Fibroblast of gingiva (primary cell): ENCODE data around the gene PRPH.
"Not testable (repeated sequence)": the region's sequence is repeated elsewhere in the genome, so short reads cannot be mapped to it uniquely, and the experiment has no call there.

Source experiments
- DNase-seq: peaks from one replicate; pipeline ENCODE4 v3.0.0-alpha.2; 2011; ENCODE audit warnings: low read depth

PRPH gene

GRCh38 chr12:49333778-49334177, 38.8 kb downstream of the PRPH start:
- DNase-seq, result not testable (repeated sequence)

GRCh38 chr12:49334226-49334625, 39.3 kb downstream of the PRPH start:
- DNase-seq, result no peak

GRCh38 chr12:49334681-49335080, 39.7 kb downstream of the PRPH start:
- no peak for DNase-seq

DNA sequence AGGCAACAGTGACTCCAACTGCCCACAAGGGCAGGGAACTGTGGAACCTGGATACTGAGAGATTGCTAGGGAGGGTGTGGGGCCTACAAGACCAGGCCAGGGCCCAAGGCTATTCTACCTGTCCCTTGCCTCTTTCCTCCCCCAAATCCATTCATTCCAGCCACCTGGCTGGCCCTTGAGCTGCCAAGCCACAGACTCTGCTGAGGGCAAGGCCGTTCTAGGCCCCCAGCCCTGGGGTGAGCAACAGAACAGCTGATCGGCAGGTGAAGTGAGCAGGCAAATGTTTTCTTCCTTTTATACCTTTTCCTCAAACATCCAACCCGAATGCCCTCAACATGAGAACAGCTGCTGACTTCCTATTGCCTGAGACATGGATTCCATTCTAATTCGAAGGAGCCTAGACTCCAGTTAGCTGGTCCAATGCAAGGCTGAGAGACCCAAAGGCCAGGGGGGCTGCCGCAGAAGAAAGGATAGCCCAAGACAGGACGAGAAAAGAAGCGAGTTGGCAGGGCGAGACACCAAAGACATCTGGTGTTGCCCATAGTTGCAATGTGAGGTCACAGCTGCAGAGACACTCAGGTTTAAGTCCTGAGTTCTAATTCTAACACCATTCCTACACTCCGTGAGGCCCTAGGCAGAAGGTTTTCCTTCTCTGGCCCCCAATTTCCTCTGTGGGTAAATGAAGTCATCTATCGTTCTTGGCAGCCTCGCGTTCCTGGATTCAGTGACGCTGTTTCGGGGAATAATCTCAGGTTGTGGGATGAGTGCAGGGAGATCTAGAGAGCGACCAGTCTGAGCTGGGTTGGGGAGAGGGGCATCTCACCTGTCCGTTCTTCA, 40.4 kb downstream of the PRPH start:
- DNase-seq, result no peak

DNA sequence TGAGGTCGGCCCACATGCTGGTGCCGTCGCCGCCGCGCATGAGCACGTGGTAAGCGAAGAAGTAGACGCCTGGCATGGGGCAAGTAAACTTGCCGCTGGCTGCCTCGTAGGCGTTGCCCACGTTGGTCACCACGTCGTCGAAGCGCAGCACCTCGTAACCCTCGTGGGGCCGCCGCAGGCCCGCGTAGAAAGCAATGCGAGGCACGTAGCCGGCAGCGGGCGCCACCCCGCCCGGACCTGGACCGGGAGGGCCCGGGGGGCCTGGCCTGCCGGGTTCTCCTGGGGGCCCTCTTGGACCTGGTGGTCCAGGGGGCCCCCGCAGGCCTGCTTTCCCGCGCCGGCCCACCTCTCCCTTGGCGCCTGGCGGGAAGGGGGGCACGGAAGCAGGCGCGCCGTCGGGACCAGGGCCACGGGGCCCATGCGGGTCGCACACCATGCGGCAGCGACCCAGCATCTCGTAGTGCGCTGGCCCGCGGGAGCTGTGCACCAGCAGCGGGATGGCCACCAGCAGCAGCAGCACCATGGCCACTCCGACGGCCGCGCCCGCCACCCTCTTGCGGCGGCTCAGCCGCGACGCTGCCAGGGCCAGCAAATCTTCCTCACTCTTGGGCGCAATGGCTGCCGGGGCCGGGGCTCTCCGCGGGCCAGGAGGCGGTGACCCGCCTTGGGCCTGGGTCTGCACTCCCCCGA, 41.2 kb downstream of the PRPH start:
- DNase-seq, result no peak

DNA sequence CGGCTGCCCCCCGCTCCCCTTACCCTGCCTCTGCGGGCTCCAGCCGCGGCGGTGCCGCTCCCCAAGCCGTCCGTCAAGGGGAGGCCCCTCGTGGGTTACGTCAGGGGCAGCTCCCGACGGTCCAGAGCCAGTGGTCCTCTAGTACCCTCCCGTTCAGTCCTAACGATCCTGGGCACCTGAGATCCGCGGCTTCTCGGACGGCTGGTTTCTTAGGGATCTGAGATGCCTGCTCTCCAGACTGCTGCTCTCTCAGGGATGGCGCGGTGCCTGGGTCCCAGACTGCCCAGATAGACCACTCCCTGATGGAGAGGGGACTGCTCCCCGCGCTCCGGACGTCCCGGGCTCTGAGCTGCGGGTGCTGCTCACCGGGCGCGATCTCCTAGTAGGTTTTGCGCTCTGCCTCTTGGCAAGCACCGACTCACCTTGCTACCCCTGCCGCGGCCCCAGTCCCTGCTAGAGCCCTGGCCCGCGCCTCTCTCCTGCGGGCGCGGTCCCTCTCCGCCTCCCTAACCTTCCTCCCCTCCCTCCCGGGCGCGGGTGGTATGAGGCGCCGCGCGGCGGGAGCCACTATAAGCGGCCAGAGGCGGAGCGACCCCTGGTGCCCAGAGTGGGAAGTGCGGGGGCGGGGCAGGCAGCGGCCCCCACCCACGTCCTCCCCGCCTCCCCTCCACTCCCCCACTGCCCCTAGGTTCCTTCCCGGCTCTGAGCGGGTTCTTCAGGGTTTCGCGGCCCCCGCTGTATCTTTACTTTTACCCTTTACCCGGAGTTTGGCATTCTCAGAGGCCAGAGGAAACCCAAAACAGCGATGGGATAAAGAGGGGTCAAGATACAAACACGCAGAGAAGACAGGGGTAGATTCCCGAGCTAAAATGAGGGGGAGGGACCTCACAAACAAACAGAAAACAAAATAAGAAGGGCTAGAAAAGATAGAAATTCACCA, 42.0 kb downstream of the PRPH start, which contains the start of gene C1QL4:
Gene C1QL4 (minus strand): TSS at position 544 of the 940 bp plus-strand sequence. CDS start 711 bp downstream, outside the sequence.
- DNase-seq, result peak; percentile 54

GRCh38 chr12:49338830-49339463, 44.0 kb downstream of the PRPH start:
- no peak for DNase-seq

GRCh38 chr12:49339464-49339861, 44.5 kb downstream of the PRPH start:
- no peak for DNase-seq

DNA sequence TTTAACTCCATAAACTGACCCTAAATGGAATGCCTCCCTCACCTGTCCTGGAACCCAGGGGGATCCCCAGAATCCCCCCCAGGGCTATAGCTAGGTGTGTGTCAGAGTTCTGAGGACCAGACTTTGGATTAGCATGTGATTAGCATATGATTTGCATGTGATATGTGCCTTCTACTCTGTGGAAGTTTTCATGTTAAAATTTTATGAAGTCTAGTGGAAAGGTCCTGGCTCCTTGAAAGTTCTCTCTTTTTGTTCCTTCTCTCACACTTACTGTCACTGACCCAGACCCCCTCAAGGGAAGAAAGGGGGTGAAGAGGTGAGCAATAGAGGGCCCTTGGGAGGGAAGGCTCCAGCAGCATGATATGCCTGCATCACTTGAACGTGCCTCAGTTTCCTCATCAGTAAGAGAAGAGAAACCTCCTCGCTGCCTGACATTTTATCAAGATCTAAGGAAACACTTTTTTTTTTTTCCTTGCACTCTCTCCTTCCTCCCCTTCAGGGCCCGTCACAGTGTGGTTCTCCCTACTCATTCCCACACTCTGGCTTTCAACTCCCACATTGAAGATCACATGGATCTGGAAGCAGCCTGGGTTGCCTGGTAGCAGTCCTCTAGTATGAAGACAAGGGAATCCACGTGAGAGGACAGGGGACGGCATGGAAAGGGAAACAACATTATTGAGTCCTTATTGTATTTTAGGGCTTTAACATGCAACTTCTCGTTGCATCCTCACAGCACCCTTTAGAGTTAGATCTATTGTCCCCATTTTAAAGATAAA, 45.3 kb downstream of the PRPH start:
- no peak for DNase-seq

DNA sequence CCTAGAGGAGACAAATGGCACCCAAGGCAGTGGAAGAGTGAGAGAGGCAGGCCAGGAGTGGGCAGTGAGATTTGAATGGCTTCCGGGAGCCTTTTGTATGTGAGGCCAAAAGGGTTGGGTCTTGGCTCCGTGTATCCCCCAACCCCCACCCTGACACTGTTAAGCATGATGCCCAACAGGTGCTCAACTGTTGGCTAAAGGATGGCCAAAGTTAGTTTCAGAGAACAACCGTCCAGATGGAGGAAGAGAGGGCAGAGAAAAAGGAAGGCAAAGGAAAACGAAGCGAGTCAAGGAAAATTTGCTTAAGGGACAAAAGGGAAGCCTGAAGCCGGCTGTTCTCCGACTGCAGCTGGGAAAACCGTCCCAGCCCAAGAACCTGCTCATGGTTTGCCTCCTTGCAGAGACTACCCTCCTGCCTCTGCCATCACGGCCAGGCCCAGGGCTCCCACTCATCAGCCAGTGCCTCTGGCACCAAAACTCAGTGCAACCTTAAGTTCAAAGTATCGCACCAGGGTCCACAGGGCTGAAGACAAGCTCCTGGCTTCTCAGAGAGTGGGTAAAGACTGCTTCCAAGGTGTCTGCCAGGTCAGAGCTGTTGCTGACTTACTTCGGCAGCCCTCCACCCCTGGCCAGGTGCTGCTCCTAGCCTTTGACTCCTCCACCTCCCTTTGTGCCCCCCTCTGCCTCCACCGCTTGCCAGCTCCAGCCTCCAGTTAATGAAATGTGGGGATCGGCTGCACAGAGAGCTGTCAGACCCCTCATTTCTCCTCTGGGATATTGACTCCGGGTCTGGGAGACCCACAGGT, 46.2 kb downstream of the PRPH start:
- no peak for DNase-seq

- DNase-seq, result no peak
Observed at GRCh38 chr12:49341777-49342065, 46.8 kb downstream of the PRPH start.

- peak; percentile 37 for DNase-seq
Observed at GRCh38 chr12:49342066-49342913, 47.3 kb downstream of the PRPH start.

GRCh38 chr12:49342914-49343731, 48.2 kb downstream of the PRPH start:
- no peak for DNase-seq

- DNase-seq, result no peak
Observed at GRCh38 chr12:49344486-49345050, 49.6 kb downstream of the PRPH start.

DNA sequence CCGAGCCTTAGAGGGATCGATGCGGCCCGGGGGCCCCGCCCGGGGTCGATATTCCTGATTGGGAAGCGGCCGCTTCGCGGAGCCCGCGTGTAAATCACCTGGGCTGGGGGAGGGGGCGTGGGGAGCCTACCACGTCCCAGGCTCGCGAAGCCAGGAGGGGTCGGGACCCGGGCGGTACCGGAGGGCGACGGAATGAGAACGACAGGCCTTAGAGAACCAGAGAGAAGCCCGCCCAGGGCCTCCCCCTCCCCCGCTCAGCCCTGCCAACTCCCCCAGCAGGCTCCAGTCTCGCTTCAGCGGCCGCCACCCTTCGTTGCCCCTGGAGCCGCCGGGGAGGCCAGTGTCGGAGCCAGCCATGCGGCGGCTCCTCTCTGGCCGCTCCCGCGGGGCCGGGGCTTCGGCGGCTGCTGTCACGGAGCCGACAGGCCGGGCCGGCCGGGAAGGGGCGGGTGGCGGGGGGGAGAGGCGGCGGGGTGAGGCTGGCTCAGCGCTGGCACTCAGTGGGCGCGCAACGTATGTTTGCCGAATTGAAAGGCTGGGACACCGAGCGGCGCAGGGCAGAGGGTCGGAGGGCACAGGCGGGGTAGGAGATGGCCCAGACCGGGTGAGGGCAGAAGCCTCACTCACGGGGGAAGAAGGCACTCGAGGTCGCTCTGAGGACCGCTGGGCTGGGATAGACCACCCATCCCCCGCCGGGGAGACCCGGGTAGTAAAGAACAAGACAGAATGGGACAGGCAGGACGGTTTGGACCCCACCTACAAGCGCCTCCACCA, 50.3 kb downstream of the PRPH start:
- no peak for DNase-seq

DNA sequence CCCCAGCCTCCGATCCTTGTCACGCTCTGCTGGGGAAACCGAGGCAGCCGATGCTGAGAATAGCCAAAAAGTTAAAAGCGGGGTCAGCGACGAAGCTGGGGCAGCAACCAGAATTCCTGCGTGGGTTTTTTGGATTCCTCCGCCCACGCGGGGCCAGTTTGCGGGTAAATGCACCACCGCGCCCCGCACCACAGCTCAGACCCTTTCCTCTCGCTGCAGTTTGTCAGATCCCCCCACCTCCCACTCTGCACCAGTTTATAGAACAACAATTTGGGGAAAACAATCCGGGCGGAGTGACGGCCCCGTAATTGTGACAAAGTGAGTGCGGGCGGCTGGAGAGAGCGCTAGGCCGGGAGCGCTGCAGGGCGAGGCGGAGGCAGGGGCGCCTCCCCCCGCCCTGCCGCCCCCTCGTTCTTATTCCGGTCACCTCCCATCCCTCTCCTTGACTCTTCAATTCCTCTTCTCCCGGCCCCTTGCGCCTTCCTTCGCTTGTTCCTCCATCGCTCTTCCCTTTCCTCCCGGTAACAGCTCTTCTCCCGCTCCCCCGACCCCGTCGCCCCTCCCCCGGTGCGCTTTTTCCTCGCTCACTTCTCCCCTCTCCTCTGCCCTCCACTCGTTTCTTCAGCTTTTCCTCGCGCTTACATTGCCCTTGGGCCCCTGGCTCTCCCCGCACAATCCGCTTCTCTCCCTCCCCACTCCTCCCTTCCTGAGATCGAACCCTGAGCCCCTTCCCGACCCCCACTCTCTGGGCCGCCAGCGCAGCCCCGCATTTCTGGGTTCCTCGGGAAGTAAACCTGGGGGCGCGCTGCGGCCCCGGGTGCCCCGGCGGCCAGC, 51.1 kb downstream of the PRPH start:
- no peak for DNase-seq
